Tibial nerve (tissue), 4 donors: ENCODE data around the gene BBS1. TPM values are rescaled to one million over a fixed set of nuclear protein-coding genes. Genes with fewer than 3 reads are reported as not detected.

Experiments
- DNase-seq, 2 donors: peaks; one replicate each; pipeline ENCODE4 v3.0.0-alpha.2; 2019; ENCODE audit warnings: low spot score in 2 of 2
- H3K27ac ChIP-seq, 4 donors: fragments of 200-600 bp; sonication (generic) in 3 of 4; one replicate each; pipeline ENCODE4 v1.5.1; 2017 to 2019; ENCODE audit warnings: mild to moderate bottlenecking in 1 of 4
- H3K27me3 ChIP-seq, 2 donors: fragments of 200-600 bp; sonication (generic) in 1 of 2; one replicate each; pipeline versions ENCODE4 v1.5.1 to v1.6.0; 2017 to 2019
- H3K36me3 ChIP-seq, 3 donors: fragments of 200-600 bp; sonication (generic); one replicate each; pipeline ENCODE4 v1.5.1; 2018 to 2019
- H3K4me1 ChIP-seq, 4 donors: fragments of 200-600 bp; sonication (generic) in 3 of 4; one replicate each; pipeline ENCODE4 v1.5.1; 2017 to 2019
- H3K4me3 ChIP-seq, 4 donors: fragments of 200-600 bp; sonication (generic) in 3 of 4; one replicate each; pipeline ENCODE4 v1.5.1; 2017 to 2019; ENCODE audit warnings: mild to moderate bottlenecking in 1 of 4, moderate library complexity in 1 of 4
- H3K9me3 ChIP-seq, 4 donors: fragments of 200-600 bp; sonication (generic) in 3 of 4; one replicate each; pipeline ENCODE4 v1.5.1; 2017 to 2019
- CTCF ChIP-seq, 5 experiments: fragments of 200-600 bp in 3 of 5; fragments of 450-650 bp in 2 of 5; sonication (generic) in 3 of 5; IDR thresholded peaks; one replicate each; pipeline ENCODE4 v1.5.1; 2016 to 2019; ENCODE audit warnings: antibody characterized with exemption in 5 of 5, mild to moderate bottlenecking in 3 of 5, moderate library complexity in 2 of 5
- EP300 ChIP-seq, 2 donors: sonication (generic); formaldehyde crosslinking; IDR thresholded peaks; one replicate each; pipeline ENCODE4 v1.6.1; 2017; ENCODE audit warnings: antibody characterized with exemption in 2 of 2, mild to moderate bottlenecking in 1 of 2
- POLR2A ChIP-seq, 2 donors: fragments of 450-650 bp; IDR thresholded peaks; one replicate each; pipeline ENCODE4 v1.6.1; 2017; ENCODE audit warnings: antibody characterized with exemption in 2 of 2, mild to moderate bottlenecking in 2 of 2, moderate library complexity in 2 of 2
- WGBS, 2 donors: methylation state at CpG; one replicate each; pipeline ENCODE4 v1.1.5; 2018; 5-methylcytosine and 5-hydroxymethylcytosine counted together
- total RNA-seq, 4 donors: library from RNA; depleted of rRNA; stranded (reverse); fragments of >200 nt; gene quantifications; one replicate each; pipeline ENCODE4 v1.1.0, GENCODE V29; 2016

BBS1 gene
- total RNA-seq, 4 donors from 2014 or later, result 66.1 to 161 (median 104) TPM

- 25 to 37% methylated on average over 18 of the region's 18 CpGs for WGBS, 2 donors
- Histone ChIP-seq H3K9me3 (no peaks in the 10 kb centered on the region), H3K4me1 (peaks cover 4 to 55% (median 24%) of the 10 kb centered on the region in 4 donors), H3K36me3 (peaks cover 0 to 15% (median 0%) of the 10 kb centered on the region in 3 donors), H3K27ac (peak overlapping the region in 2 of 4 donors; percentile 70 to 75), H3K27me3 (no peaks in the 10 kb centered on the region), H3K4me3 (peak overlapping the region in 3 of 4 donors; percentile 65 to 74 (median 70))
- DNase-seq, result no peak
- TF ChIP-seq EP300 (IDR thresholded peaks at IDR 0.05) (no peak), POLR2A (IDR thresholded peaks at IDR 0.05) (no peak), CTCF (IDR thresholded peaks at IDR 0.05) (no peak)
Observed at GRCh38 chr11:66546966-66547661, 36.7 kb downstream of the BBS1 start.

GRCh38 chr11:66547662-66548009, 37.2 kb downstream of the BBS1 start:
- no peak overlapping the region for H3K4me3 ChIP-seq
- WGBS, 2 donors, result 30 to 63% methylated on average over 3 of the region's 5 CpGs
- peak overlapping the region in 1 of 4 donors; percentile 70 for H3K27ac ChIP-seq
- TF ChIP-seq EP300 (IDR thresholded peaks at IDR 0.05) (no peak), POLR2A (IDR thresholded peaks at IDR 0.05) (no peak), CTCF (IDR thresholded peaks at IDR 0.05) (no peak)
- H3K36me3 ChIP-seq, result peaks cover 0 to 10% (median 0%) of the 10 kb centered on the region in 3 donors
- peaks cover 4 to 50% (median 24%) of the 10 kb centered on the region in 4 donors for H3K4me1 ChIP-seq
- DNase-seq, result no peak
- H3K9me3 ChIP-seq, result no peaks in the 10 kb centered on the region
- H3K27me3 ChIP-seq, result no peaks in the 10 kb centered on the region

- 58 to 69% methylated on average over 6 to 11 of the region's 11 CpGs for WGBS, 2 donors
- peaks cover 0 to 6% (median 0%) of the 10 kb centered on the region in 3 donors for H3K36me3 ChIP-seq
- no peak for DNase-seq
- H3K27me3 ChIP-seq, result no peaks in the 10 kb centered on the region
- H3K27ac ChIP-seq, result no peak overlapping the region
- no peak overlapping the region for H3K4me3 ChIP-seq
- no peak for TF ChIP-seq CTCF (IDR thresholded peaks at IDR 0.05)
- no peak for TF ChIP-seq EP300 (IDR thresholded peaks at IDR 0.05)
- no peak for TF ChIP-seq POLR2A (IDR thresholded peaks at IDR 0.05)
- H3K9me3 ChIP-seq, result no peaks in the 10 kb centered on the region
- peaks cover 4 to 46% (median 24%) of the 10 kb centered on the region in 4 donors for H3K4me1 ChIP-seq
Observed at GRCh38 chr11:66548041-66548440, 37.6 kb downstream of the BBS1 start.

- TF ChIP-seq CTCF (IDR thresholded peaks at IDR 0.05), result no peak
- no peak for TF ChIP-seq POLR2A (IDR thresholded peaks at IDR 0.05)
- TF ChIP-seq EP300 (IDR thresholded peaks at IDR 0.05), result no peak
- WGBS, 2 donors, result 49 to 53% methylated on average over 16 of the region's 16 CpGs
Observed at GRCh38 chr11:66548774-66549630, 38.6 kb downstream of the BBS1 start.

GRCh38 chr11:66549696-66550095, 39.3 kb downstream of the BBS1 start:
- DNase-seq, result no peak
- WGBS, 2 donors, result 75 to 88% methylated on average over 3 of the region's 3 CpGs
- Histone ChIP-seq H3K27ac (no peak overlapping the region), H3K36me3 (no peaks in the 10 kb centered on the region), H3K4me3 (no peak overlapping the region), H3K27me3 (no peaks in the 10 kb centered on the region), H3K4me1 (peaks cover 4 to 29% (median 16%) of the 10 kb centered on the region in 4 donors), H3K9me3 (no peaks in the 10 kb centered on the region)
- TF ChIP-seq POLR2A (IDR thresholded peaks at IDR 0.05) (no peak), CTCF (IDR thresholded peaks at IDR 0.05) (no peak), EP300 (IDR thresholded peaks at IDR 0.05) (no peak)

More at GRCh38 chr11:66548774-66549630, 38.6 kb downstream of the BBS1 start:
- H3K4me3 ChIP-seq, result no peak overlapping the region
- no peaks in the 10 kb centered on the region for H3K9me3 ChIP-seq
- H3K4me1 ChIP-seq, result peaks cover 4 to 36% (median 21%) of the 10 kb centered on the region in 4 donors
- H3K27ac ChIP-seq, result no peak overlapping the region
- H3K36me3 ChIP-seq, result no peaks in the 10 kb centered on the region
- H3K27me3 ChIP-seq, result no peaks in the 10 kb centered on the region
- no peak for DNase-seq
